AG08395 (cell line): ENCODE results near the gene IKBIP.
"Not testable (repeated sequence)": the region's sequence is repeated elsewhere in the genome, so short reads cannot be mapped to it uniquely, and the experiment has no call there.

Source experiments
- DNase-seq: peaks from one replicate; pipeline ENCODE4 v3.0.0; 2012; ENCODE audit warnings: mixed read lengths, low spot score

The IKBIP gene

DNA sequence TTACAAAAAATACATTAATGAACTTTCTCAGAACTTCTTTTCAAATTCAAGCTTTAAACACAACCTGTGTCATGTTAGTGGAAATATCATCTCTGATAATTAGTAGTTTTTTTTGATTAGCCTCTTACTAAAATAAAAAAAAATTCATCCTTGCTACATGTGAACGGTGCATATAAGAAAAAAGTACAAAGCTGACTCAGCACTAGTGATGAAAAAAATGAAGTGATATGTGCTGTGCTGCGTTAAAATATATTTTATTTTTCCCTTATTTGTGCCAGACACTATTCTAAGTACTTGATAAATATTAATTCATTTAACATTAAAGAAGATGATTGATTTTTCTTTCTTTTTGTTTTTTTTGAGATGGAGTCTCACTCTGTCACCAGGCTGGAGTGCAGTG is 7.5 kb downstream of the IKBIP start:
- no peak for DNase-seq

DNA sequence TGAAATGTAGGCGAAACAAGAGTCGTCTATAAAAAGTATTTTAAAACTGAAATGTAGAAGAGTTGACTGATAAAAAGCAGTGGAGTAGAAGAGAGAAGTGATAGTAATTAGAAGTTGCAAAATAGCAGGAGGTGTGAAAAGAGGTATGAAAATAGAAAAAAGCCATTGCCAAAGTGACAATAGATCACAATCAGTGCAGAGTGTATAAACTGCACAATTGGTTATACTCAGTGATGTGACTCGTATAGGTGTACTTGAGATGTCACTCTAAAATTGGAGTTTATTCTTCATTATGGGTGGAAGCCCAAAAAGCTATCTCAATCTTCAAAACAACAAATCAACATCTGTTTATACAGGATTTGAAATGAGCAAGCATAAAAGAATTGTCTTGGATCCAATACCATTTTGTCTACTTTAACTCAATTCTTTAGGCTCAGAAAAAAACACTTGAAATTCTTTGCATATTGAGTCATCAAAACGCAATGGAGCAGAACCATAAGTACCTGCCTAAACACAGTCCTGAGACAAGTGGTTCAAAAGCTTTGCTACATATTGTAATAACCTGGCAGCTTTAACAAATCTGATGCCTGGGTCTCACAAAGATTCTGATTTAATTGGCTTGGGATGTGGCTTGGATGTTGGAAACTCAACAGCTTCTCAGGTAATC is 8.8 kb downstream of the IKBIP start:
- peak; percentile 66 for DNase-seq

DNA sequence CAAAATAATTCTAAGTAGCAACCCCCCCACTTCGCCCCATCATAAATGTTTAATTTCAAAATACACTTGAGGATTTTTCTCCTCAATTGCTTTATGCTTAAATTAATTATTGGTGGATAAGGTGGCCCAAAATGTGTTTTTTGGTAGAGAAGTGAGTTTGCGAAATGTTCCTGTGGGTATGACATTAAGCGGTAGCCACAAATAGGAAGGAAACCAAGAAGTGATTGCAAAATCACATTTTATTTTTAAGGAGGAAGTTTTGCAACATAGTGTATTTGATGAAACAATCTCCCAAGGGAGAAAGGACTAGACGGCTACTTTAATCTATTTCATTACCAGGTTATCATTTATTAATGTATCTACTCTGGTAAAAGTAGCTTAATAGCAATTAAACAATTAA is 25.6 kb downstream of the IKBIP start:
- peak; percentile 62 for DNase-seq

DNA sequence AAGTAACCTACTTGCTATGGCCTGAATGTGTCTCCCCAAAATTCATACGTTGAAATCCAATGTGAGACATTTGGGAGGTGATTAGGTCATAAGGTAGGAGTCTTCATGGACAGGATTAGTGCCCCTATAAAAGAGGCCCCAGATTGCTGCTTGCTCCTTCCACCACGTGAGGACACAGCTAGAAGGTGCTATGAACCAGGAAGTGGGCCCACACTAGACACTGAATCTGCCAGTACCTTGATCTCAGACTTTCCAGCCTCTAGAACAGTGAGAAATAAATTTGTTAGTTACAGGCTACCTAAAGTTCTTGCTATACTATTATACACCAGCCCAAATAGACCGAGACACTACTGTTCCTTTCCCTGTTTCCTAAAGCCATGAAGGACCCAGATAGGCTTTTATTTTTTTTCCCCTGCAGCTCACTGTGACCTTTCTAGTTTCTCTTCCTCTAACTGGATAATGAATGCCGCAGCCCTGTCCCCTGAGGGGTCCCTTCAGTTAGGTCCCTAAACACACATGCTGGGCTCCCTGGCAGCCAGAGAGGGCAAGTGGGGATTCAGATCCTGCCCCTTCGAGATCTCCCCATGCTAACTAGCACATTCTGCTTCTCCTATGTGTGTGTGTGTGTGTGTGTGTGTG is 31.8 kb downstream of the IKBIP start:
- no peak for DNase-seq

DNA sequence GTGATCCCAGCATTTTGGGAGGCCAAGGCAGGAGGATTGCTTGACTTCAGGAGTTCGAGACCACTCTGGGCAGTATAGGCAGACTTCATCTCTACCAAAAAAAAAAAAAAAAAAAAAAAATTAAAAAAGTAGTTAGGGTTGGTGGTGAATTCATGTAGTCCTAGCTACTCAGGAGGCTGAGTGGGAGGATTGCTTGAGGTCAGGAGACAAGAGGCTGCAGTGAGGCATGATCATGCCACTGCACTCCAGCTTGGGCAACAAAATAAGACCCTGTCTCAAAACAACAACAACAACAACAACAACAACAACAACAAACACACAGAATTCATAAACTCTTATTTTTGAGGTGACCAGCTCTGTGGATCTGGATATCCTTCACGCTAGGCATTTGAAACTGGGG is 34.0 kb downstream of the IKBIP start:
- no peak for DNase-seq

DNA sequence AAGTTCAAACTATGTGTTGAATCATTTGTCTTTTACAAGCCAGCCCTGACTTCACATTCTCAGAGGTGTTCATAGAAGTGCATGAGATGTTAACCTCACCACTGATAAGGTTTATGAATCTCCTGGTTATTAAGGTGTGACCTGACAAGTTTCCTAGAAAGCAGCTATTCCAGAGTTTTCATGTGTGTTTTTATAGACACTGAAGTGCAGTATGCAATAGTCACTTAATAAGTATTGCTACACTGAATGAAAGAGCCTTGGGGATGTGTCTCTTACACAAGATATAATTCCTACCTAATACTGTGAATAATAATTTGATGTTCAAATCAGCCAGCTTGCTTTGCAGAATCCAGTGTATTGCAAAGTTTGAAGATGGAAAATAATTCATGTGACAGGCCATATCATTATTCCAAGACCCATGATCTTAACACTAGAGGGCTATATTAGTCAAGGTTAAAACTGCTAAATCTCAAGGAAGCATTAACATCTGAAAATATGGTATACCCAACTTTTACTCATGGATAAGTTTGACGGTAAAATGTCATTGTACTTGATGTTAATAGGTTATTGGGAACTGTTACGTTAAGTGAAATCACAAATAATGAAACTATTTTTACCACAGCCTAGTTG is 38.1 kb downstream of the IKBIP start:
- DNase-seq: no peak

DNA sequence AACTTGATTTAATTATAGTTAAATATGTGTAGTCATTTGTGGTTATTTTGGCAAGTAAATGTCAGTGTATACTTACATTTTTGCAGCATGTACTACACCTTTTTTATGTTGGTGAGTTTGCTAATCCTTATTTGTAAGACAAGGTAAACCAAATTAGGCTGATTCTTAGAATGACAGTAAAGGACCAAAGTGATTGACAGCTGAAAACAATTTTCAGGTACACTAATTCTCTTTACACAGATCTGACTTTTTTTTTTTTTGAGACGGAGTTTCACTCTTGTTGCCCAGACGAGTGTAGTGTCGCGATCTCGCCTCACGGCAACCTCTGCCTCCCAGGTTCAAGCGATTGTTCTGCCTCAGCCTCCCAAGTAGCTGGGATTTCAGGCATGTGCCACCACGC is 42.7 kb downstream of the IKBIP start:
- no peak for DNase-seq

DNA sequence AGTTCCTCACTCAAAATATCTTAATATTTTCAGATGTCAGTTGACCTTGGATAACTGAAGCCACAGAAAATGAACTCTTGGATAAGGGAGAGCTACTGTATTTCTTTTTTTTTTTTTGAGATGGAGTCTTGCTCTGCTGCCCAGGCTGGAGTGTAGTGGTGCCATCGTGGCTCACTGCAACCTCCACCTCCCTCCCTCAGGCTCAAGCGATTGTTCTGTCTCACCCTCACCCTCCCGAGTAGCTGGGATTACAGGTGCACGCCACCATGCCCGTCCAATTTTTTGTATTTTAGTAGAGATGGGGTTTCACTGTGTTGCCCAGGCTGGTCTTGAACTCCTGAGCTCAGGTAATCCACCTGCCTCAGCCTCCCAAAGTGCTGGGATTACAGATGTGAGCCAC is 47.3 kb downstream of the IKBIP start:
- not testable (repeated sequence) for DNase-seq

DNA sequence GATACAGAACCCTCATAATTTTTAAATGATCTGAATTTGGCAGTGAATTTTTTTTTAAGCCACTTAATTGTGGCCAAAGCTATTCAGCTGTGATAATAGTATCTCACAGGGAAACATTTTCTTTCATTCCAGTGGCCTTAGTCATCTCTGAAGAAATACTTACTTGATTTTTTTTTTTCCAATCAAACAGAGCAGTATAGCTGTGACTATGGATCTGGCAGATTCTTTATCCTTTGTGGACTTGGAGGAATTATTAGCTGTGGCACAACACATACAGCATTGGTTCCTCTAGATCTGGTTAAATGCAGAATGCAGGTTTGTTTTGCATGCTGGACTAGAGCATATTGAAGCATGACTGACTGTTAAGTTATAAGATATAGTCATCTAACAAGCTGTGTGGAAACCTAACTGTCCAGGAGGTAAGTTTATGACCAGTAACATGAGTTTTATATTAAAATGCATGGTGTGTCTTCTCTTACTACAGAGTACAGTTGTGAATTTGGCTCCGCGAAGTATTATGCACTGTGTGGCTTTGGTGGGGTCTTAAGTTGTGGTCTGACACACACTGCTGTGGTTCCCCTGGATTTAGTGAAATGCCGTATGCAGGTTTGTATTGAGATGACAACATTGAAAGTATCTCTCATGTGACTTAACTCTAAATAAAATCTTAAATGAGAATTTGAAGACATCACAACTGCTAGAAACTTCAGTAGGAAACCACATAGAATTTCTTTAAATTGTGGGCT is 49.2 kb downstream of the IKBIP start:
- peak; percentile 52 for DNase-seq

DNA sequence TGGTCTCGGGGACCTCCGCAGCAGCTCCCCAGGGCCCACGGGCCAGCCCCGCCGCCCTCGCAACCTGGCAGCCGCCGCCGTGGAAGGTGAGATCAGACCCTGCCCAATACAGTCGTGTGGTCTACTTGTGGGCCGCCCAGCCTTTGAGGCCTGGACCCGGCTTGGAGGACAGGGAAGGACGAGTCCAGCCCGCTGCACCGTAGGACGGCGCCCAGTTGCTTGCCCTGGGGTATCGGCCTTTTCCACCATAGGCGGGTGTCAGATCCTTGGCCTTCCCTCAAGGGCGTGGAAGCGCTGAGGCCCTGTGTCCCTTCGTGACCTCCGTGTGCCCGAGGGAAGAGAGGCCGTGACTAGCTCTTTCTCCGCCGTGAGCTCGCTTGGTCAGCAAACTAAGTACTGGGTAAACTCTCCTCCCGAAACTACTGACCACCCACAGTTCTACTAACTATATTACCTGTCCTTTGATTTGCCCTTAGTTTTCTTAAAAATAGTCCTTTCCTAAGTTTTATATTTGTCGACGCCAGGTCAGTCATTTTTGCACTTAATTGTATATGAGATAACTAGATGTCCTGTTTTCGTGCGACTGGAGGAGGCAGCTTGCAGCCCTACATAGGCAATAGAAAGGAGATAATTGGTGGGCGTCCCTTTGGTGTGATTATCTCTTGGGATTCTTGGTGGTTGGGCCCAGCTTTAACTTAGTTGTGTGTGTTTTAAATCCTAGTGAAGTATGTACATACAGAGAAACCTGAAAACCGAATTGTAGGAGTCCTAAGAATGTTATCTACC is 50.3 kb downstream of the IKBIP start:
- DNase-seq: peak; percentile 17

DNA sequence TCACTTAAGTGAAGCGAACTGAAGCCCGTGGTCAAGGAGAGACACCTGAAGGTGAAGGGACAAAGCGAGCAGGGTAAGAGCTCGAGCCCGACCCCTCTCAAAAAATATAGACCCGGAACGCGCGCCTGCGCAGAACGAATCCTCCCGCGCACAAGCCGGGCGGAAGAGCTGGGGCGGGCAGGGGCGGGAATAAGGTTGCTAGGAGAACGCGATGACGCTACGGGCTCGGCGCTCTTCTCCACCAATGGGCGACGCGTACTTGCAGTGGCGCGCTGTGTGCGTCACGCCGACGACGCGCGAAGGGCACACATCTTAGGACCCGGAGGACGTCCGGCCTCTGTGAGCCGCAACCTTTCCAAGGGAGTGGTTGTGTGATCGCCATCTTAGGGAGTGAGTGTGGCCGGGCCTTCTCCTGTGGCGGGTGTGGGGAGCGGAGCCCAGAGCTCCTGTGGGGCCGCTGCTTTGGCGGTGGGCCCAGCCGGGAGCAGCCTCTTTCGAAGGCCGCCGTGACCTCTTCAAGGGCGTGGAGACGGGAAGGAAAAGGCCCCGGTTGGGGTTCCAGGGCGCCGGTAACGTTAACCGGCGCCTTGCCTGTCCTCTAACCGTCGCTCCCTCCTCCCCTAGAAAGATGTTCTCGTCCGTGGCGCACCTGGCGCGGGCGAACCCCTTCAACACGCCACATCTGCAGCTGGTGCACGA is 51.1 kb downstream of the IKBIP start, which contains the start of gene SLC25A3:
Gene SLC25A3 (plus strand): TSS at position 336 of the 699 bp plus-strand sequence. CDS start 293 bp downstream, at position 629.
- peak; percentile 97 for DNase-seq

DNA sequence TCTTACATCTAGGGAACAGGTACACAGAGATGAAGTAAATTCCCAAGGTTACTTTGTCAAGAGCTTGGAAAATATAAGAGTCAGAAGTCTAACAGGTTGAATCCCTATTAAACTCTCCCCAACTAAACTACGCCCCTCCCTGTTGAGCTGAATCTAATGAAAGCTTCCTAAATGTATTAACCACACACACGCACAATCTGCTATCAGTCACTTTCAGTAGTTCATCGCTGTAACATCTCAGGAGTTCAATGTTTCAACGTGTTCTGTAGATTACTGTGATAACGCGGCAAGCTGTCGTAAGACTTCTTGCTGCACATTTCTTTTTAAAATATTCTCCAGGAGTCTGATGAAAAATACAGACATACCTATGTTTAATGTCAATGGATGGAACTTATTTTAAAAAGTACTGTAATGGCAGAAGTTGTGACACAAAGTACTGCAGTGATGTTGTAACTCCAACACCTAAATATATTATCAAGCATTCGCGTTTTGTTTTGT is 51.7 kb downstream of the IKBIP start:
- DNase-seq: no peak

DNA sequence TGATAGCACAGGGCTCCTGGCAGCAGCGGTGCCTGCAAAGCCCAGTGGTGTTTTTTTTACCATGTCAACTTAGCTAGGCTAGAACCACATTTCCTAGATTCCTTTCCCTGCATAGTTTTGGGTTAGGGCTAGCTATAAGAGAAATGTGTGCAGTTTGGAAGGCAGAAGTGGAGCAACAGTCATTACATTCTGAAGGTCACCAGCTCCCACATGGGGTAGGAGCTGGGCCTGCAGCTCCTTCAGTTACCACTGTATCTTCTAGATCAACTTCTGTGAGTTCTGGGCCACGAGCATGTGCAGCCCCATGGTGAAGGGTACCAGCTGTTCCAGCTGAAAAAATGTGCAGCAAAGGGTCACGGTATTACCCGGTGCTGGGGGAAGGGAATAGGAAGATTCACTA is 53.4 kb downstream of the IKBIP start:
- DNase-seq: peak; percentile 13

DNA sequence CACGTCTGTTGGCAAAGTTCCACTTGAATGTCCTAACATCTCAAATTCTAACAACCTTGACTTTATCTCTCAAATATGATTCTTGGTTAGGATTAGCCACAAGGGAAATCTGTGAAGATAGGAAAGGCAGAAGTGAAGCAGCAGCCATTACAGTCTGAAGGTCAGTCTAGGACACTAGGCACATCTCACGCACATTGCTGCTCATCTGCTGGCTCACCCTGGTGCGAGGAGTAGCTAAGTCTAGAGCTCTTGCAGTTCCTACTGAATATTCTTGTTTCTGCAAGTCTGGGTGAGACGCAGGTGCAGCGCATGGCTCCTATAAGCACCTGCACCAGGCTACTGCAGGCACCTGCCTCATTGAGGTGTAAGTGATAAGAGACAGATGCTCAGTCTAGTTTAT is 57.5 kb downstream of the IKBIP start:
- no peak for DNase-seq

DNA sequence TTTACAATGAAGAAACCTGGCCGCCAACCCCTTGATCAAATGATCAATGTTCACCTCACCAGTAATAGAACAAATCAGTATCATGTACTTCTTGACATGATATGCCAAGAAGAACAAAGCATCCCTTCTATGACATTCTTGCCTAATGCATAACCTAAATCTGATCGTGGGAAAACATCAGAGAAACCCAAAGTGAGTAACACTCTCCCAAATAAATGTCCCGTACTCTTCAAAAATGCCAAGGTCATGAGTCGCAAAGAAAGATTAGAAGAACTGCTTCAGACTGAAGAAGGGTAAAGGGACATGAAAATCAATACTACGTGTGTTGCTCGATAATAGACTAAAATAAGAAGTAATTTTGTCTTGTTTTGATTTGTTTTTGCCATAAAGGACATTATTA is 62.5 kb downstream of the IKBIP start:
- DNase-seq: no peak

DNA sequence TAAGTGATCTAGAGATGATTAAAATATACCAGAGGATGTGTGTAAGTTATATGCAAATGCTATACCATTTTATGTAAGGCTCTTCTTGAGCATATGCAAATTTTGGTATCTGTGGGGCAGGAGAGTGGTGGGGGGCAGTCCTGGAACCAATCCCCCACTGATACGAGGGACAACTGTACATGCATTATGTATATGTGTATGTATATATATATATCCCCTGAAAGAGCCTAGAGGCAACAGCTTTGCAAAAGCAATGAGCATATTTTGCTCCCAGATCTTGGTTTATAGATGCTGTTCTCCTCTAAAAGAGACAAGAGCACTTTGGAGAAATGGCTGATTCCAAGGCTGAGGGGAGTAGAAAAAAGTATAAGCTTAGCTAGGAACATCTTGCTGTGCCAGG is 63.5 kb downstream of the IKBIP start:
- DNase-seq: no peak

DNA sequence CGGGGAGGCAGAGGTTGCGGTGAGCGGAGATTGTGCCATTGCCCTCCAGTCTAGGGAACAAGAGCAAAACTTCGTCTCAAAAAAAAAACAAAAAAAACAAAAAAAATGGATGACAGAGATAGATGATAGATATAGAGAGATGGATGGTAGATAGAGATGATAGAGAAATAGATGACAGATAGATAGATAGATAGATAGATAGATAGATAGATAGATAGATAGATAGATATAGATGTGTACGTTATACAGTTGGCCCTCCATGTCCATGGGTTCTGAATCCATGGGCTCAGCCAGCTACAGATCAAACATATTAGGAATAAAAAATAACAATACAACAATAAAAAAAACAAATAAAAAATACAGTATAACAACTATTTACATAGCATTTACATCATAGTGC is 63.9 kb downstream of the IKBIP start:
- DNase-seq: no peak

DNA sequence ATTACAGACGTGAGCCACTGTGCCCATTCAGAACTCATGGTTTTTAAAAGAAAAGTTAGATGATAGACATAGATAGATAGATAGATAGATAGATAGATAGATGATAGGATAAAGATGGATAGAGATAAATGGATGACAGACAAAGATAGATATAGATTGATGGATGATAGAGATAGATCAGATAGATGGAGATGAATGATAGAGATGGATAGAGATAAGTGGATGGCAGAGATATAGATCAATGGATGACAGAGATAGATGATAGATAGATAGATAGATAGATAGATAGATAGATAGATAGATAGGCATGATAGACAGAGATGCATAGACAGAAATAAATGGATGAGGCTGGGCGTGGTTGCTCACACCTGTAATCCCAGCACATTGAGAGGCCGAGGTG is 64.8 kb downstream of the IKBIP start:
- no peak for DNase-seq

DNA sequence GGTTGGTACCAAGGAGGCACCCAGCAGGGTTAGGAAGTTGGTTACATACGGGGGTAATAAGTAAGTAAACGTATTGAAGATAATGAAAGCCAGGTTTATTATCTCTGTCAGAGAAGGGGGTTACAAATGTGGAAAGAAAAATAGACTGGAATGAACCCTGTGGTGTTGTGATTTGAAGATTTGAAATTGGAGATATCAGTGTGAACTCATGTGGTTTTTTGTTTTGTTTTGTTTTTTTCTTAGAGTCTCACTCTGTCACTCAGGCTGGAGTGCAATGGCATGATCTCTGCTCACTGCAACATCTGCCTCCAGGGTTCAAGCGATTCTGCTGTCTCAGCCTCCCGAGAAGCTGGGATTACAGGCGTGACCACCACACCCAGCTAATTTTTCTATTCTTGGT is 65.2 kb downstream of the IKBIP start:
- no peak for DNase-seq

DNA sequence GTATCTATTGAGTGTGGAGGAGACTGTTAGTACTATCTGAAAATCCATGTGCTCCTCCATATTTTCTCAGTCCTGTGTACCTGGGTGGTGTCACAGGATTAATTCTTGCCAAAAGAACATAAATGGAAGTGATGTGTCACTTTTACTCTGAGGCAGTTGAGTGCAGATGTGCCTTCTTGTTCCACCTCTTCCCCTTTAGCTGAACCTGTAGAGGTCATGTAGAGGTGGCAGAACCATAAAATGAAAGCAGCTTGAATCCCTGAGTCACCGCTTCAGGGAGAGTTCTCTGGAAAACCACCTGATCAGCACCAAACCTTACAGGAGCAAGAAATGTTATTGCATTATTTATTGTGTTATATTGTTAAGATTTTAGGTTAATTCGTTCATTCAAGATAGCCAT is 65.8 kb downstream of the IKBIP start:
- DNase-seq: no peak

DNA sequence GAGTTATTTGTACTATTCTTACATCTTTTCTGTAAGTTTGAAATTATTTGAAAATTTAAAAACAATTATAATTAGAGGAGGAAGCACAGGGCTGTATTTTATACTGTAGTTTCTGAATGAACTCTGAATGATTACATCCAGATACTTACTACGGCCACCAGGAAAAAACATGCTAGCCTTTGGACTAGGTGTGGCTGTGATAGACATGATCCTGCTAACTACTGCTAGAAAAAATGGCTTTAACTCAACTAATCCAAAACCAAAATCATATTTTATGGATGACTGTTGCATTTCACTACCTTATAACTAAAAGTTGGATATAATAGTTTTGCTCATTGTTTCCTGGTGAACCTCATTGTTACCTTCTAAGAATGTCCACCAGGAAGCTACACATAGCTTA is 66.2 kb downstream of the IKBIP start:
- DNase-seq: no peak
